Fibroblast of skin of right quadriceps (primary cell): ENCODE data around the gene GABRG2.
"Not testable (repeated sequence)": the region's sequence is repeated elsewhere in the genome, so short reads cannot be mapped to it uniquely, and the experiment has no call there.

Experiments
- DNase-seq: peaks from one replicate; pipeline ENCODE4 v3.0.0-alpha.2; 2013

Gene GABRG2

DNA sequence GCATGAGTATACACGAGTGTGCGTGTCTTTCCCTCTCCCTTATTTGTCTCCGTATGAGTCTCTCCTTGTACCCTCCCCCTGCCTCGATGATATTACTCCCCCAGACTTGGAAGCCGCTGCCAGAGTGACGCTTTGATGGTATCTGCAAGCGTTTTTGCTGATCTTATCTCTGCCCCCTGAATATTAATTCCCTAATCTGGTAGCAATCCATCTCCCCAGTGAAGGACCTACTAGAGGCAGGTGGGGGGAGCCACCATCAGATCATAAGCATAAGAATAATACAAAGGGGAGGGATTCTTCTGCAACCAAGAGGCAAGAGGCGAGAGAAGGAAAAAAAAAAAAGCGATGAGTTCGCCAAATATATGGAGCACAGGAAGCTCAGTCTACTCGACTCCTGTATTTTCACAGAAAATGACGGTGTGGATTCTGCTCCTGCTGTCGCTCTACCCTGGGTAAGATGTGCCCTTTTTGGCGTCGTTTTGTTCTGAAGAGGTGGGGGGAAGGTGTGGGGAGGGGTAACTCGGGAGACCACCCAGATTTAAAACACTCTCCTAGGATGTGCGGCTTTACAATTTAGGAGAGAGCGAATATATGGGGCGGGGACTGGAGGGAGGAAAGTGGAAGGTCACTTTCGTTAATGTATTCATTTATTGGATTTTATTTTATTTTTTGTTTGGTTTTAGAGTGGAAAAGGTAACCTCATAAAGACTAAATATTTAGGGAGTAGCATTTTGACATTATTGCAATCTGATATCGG lies at the start of gene GABRG2:
GABRG2 (plus strand) TSS at position 119 of the 757 bp plus-strand sequence; CDS start at position 346, 227 bp downstream.
- DNase-seq, result no peak

GRCh38 chr5:162025312-162025711 lies 42.3 kb upstream of the GABRG2 start:
- DNase-seq, result no peak

GRCh38 chr5:162026803-162027202 lies 40.8 kb upstream of the GABRG2 start:
- no peak for DNase-seq

- no peak for DNase-seq
Measured at GRCh38 chr5:162037431-162037830, 30.1 kb upstream of the GABRG2 start.

- DNase-seq, result no peak
Measured at GRCh38 chr5:162047279-162047678, 20.3 kb upstream of the GABRG2 start.

DNA sequence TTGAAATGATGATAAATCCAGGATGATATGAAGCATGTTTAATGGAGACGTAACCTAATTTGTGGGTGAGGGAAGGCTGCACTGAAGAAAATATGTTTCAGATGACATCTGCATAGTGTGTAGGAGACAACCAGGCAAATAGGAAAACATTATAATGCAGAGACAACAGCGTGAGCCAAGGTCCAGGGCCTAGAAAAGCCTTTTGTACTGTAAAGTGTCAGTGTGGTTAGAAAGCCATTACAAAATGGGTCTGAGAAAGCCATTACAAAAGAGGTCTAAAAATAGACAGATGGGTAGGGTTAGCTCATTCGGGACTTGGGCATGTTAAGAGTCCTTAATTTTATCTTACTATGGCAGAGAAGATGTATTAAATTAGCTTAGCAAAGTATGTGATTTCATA lies 14.9 kb upstream of the GABRG2 start:
- no peak for DNase-seq

DNA sequence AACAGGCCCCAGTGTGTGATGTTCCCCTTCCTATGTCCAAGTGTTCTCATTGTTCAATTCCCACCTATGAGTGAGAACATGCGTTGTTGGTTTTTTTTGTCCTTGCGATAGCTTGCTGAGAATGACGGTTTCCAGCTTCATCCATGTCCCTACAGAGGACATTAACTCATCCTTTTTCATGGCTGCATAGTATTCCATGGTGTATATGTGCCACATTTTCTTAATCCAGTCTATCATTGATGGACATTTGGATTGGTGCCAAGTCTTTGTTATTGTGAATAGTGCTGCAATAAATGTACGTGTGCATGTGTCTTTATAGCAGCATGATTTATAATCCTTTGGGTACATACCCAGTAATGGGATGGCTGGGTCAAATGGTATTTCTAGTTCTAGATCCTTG lies 12.5 kb upstream of the GABRG2 start:
- not testable (repeated sequence) for DNase-seq

- DNase-seq, result no peak
Measured at GRCh38 chr5:162067162-162067561, 411 bp upstream of the GABRG2 start.

DNA sequence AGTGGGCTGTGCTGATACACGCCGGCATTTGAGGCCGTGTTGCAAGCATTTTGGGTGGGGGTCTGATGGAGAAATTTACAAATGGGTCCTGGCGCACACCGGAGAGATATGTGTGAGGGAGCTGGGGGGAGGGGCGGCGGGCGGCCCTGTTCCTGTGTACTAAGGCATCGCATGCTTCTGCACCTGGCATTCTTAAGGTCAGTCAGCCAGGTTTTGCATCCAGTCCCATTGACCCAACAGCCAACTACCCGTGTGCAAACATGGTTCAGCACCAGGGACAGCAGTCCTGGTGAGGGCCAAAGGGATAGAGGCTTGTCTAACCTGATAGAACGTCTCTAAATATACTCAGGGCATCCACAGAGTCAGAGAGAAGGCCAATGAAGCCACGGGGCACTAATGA lies 839 bp downstream of the GABRG2 start:
- DNase-seq, result peak; percentile 8

DNA sequence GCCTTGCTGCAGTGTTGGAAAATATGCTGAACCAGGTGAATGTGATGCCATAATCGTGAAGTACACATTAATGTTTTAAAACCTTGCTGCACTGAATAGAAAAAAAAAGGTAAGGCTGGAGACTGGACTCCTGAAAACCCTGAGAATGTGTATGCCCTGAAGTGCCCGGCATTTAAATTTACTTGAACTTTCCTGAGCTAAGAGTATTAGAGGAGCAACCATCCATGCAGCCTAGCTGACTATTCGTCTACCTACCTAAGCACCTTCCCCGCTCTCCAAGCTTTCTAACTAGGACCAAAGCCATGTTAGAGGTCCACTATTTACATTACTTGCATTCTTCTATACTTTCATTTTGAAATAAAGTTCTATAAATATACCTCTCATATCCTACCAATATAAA lies 1.4 kb downstream of the GABRG2 start:
- DNase-seq, result no peak

DNA sequence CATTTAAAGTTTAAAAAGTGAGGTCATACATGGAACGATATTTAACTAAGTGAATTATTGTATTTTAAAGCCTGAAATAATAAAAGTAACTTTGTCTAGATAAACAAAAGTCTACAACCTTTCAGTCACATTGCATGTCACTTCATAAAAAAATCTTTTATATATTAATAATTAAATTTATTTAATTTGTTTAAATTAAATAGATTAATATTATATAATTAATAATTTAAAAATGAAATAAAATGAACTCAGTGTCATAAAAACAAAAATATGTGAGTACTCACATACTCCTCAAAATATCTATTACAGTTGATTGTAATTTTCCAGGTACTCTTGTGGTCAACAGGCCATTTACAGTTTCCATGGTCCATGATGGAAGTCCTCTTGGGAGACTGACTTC lies 11.2 kb downstream of the GABRG2 start:
- no peak for DNase-seq

DNA sequence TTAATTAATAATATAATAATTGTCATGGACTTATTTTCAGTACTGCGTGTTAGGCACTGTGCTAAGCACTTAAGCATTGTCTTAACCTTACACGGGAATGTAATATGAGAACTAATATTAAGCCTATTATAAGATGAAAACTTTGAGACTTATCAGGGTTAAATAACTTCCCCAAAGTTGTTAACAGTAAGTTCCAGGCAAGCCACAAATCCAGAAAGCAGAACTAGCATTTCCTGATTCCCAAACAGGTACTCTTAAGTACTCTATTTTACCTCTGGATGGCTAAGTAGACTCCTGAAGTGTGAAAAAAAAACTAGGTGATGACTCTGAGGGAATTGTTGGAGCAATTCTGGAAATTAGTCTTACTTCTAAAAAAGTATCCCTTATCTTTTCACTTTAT lies 23.8 kb downstream of the GABRG2 start:
- no peak for DNase-seq

GRCh38 chr5:162096448-162096847 lies 28.9 kb downstream of the GABRG2 start:
- no peak for DNase-seq

GRCh38 chr5:162107591-162107990 lies 40.0 kb downstream of the GABRG2 start:
- no peak for DNase-seq

DNA sequence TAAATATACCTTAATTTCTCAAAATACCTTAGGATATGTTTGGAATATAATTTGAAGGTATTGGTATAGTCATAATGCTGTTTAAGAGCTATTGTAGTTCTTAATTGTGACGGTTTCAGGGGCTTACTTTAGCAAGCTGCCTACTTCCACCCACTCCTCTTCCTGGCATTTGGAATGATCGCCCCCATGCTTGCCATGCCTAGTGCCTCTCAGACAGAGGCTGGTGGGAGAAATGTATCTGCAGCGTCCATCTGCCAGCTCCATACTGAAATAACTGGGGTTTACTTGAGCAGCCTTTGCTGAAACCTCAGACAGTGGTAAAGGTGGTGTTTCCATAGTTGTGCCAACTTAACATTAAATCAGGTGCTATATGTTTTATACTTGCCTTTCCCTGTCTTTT lies 52.2 kb downstream of the GABRG2 start:
- DNase-seq, result no peak

DNA sequence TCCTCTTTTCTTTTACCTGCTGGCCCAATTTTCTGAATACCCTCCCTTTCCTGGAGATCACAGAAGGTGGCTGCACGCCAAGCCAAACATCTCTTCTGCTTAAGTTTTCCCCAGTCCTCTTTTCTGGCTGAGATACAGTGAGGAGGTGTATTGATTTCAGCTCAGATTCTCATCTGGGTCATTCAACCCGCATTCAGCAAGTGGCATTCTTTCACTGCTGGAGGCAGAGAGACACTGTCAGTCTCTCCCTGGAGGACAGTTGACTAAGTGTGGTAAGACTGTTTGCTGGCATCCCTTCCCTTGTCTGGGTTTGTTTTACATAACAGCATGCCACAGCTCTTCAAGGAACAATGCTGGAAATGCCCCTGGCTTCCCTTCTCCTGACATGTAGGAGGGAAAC lies 60.5 kb downstream of the GABRG2 start:
- DNase-seq, result no peak

DNA sequence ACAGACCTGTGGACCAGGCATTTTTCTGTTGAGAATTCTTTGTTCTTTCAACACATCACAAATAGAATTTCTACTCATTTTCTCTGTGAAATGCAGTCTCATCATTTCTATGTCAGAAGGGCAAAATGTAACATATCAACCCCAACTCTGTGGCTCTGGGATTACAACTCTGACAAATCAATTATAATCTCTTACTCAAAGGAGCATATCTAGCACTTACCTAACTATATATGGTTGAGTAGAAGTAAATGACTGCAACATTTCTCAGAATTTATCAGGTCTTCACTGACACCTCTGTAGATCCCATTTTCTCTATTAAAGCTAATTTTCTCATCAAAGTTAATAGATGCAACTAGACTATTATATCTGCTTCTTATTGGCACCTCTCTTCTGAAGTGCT lies 64.8 kb downstream of the GABRG2 start:
- DNase-seq, result no peak

- no peak for DNase-seq
Measured at GRCh38 chr5:162139190-162139589, 71.6 kb downstream of the GABRG2 start.

- DNase-seq, result no peak
Measured at GRCh38 chr5:162154242-162154641, 86.7 kb downstream of the GABRG2 start.

GRCh38 chr5:162160401-162160800 lies 92.8 kb downstream of the GABRG2 start:
- DNase-seq, result no peak

DNA sequence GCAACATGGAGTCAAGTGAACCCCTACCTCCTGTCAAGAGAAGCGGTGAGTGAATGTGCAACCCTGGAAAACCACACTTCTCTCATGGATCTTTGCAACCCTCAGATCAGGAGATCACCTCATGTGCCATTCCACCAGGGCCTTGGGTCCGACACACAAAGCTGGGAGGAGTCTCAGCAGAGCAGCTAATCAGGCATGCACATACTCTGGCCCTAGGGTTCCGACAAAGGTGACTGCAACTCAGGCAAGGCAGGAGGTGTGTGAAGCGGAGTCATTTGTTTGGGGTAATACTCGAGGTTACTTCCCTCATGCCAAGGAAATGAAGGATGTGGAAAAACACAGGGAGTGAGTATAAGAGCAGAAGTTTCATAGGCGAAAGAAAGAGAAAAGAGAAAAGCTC lies 96.1 kb downstream of the GABRG2 start:
- DNase-seq, result no peak

GRCh38 chr5:162174358-162174974 lies 106.9 kb downstream of the GABRG2 start:
- no peak for DNase-seq

GRCh38 chr5:162187371-162187770 lies 119.8 kb downstream of the GABRG2 start:
- no peak for DNase-seq

- DNase-seq, result no peak
Measured at GRCh38 chr5:162189719-162190118, 122.1 kb downstream of the GABRG2 start.

DNA sequence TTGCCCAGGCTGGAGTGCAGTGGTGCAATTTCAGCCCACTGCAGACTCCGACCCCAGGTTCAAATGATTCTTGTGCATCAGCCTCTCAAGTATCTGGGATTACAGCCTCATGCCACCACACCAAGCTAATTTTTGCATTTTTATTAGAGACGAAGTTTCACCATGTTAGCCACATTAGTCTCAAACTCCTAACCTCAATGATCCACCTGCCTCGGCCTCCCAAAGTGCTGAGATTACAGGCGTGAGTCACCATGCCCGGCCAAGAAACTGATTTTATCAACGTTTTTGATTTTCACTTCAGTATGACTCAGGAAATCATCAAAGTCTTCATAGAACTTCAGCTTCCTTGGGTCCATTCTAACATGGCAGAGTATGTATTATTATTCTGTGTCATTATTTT lies 125.4 kb downstream of the GABRG2 start:
- DNase-seq, result no peak
